HG02885 (cell line): Measurements from ENCODE around the gene SPSB1.

Experiments
- ATAC-seq: cut with Tn5 transposase; IDR thresholded peaks from one replicate; pipeline ENCODE4 v1.9.1; 2021; ENCODE audit warnings: mild to moderate bottlenecking; ENCODE audit not compliant: unreplicated experiment, poor library complexity

SPSB1 gene

DNA sequence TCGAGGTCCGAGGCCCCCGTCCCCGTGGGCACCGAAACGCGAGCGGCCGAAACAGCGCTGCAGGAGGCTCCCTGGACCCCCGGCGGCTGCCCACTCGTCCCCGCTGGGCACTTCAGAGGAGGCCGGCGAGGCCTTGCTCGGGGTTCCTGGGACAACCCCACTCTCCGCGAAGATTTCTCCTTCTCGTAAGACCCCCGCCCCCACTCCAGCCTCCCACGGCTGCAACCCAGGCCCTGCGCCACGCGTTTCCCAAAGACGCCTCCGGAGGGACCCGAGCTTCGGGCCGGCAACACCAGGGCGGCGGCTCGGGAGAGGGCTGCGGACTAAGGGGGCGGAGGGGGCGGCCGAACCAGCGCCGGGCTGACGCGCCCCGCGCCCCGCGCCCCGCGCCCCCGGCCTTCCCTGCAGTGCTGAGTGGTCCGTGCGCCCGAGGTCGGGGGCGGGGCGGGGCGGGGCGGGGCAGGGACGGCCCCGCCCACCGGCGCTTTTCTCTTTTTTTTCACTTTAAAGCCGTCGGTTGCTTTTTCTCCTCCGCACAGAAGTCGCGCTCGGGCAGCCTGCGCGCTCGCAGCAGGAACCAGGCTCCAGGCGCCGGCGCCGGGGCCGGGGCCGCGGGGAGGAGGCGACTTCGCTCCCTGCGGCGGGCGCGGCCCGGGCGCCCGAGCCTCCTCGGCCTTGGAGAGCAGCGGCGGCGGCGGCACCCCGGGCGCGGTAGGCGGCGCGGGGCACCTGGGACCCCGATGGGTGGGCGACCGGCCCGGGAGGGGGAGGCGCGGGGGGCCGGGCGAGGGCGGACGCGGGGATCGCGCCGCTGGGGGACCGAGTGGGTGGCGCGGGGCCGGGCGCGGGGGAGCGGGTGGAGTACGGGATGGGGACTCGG lies at the start of gene SPSB1:
SPSB1 (plus strand) TSS at position 534 of the 880 bp plus-strand sequence. CDS start 62,998 bp downstream, outside the sequence.
- ATAC-seq: peak; percentile 59

DNA sequence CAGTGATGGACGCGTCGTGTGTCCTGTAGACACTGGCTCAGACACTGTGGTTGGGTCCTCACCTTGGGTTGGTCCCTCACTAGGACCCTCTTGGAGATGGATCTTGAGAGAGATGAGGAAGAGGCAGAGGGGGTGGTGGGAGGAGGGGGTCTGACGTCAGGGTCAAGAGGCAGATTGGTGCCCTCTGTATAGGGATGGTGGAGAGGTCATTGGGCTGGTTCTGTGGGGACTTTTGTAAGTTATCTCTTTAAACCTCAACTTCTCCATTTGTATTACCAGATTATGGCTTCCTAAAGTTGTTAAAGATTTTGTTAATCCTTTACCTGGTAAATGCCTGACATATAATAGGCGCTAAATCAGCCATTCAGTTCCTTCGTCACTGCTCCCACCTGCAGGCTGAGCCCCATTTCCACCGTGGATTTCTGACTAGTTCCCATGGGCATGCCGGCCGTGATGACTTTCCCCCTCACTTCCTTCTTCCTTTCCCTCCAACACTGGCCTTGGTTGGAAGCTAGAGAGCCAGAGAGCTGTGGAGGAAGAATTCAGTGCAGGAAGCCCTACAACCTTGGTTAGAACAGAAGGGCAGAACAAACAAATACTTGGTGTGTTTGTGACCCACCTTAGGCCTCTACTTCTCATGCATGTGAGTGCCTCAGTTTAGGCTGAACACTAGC lies 49.5 kb upstream of the SPSB1 start:
- no peak for ATAC-seq

DNA sequence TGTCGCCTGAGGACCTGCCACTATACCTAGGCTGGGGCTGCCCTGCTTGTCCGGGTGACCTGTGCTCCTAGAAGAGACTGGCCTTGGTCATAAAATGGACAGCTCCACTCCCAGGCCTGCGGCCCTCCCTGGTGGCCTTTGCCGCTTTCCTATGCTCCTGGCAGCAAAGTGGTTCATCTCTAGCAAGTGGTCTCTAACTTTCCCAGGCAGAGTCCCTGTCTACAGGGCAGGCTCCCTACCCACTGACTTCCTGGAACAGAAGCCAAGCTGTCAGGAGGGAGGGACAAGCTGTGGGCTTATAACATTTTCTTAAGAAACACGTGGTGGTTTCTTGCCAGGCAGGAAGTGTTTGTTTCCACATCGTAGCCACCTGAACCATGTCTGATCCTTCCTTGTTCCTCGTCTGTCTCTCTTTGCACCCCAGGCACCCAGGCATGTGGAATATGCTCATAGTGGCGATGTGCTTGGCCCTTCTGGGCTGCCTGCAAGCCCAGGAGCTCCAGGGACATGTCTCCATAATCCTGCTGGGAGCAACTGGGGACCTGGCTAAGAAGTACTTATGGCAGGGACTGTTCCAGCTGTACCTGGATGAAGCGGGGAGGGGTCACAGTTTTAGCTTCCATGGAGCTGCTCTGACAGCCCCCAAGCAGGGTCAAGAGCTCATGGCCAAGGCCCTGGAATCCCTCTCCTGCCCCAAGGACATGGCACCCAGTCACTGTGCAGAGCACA lies 48.0 kb upstream of the SPSB1 start:
- ATAC-seq: no peak

DNA sequence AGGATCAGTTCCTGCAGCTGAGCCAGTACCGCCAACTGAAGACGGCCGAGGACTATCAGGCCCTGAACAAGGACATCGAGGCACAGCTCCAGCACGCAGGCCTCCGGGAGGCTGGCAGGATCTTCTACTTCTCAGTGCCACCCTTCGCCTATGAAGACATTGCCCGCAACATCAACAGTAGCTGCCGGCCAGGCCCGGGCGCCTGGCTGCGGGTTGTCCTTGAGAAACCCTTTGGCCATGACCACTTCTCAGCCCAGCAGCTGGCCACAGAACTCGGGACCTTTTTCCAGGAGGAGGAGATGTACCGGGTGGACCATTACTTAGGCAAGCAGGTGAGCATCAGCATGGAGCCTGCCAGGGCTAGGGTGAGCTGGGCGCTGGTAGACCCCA lies 47.5 kb upstream of the SPSB1 start:
- no peak for ATAC-seq

DNA sequence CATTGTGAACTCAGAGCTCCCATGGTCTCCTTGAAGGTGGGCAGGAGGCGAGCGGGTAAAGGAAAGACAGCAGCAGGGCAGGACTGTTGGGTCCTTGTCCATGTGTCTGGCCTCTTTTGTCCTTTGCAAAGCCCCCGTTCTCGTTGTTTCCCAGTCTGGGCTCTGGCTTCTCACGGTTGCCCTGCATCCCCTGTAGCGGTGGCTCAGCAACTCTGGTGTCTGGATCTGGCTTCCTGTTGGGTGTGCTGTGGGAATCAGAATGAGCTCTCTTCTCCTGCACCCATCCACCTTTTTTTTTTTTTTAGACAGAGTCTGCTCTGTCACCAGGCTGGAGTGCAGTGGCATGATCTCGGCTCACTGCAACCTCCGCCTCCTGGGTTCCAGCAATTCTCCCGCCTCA lies 47.0 kb upstream of the SPSB1 start:
- no peak for ATAC-seq

DNA sequence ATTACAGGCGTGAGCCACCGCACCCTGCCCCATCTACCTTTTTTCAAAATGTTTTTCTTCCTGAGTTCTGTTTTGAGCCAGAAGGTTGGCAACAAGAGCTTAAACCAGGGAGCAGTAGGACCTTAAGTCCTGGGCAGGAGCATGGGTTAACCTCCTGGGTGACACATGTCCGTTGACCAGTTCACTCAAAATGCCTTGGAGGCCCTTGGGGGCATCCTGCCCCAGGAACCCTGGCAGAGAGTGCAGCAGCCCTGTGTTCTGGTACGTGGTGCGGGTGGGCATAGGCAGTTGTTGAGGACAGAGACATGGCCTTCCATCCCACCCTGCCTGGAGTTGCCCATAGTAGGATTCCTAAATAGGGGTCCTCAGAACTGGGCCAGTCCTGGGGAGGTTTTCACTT lies 46.5 kb upstream of the SPSB1 start:
- no peak for ATAC-seq

DNA sequence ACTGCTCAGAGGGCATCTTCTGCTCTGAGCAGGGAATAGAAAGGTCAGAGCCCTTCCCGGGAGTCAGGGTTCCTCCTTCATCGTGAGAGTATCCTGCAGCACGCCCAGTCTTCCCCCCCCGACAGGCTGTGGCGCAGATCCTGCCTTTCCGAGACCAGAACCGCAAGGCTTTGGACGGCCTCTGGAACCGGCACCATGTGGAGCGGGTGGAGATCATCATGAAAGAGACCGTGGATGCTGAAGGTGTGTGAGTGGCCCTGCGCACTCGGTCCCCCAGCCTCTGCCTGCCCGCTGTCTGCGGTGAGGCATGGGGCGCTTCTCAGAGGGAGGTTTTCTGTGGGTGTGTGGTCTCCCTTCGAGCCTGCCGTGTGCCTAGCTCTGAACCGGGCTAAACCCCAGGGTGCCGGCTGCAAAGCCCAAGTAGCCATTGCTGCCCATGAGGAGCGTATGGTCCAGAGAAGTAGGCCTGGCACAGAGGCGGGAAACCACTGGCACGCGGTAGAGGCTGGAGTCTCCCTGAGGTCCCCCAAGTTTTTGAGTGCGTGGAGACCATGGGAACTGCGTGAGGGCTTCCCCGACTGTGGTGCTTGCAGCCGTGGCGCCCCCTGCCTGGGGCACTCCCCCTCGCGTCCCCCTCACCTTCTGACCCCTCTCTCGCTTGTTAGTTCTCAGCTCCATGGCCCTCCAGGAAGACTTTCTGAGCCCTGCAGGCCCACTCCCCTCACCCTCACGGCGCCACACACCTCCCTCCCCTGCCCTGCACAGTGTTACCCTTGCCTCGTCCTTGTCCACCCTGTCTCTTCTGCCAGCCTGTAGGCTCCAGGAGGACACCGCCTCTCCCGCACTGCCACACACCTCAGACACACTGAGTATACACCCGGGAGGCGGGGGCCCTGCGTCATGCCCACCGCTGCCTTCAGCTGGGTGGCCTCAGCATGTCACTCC lies 45.6 kb upstream of the SPSB1 start:
- ATAC-seq: no peak

DNA sequence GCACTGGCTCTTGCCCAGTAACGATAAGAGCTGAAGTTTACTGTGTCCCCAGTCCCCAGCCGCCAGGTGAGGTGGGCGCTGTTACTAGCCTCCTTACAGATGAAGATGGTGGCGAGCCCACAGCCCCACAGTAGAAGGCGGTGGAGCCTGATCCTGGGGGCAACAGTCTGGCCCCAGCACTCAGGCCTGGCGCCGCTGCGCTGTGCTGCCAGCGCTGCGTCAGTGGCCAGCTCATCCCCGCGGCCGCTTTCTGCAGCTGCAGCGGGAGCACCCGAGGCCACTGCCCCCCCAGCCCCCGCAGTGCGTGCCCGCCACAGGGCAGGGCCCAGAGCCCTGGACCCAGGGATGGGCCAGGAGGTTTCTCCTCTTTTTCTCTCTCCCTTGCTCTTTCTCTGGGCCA lies 44.8 kb upstream of the SPSB1 start:
- ATAC-seq: no peak

DNA sequence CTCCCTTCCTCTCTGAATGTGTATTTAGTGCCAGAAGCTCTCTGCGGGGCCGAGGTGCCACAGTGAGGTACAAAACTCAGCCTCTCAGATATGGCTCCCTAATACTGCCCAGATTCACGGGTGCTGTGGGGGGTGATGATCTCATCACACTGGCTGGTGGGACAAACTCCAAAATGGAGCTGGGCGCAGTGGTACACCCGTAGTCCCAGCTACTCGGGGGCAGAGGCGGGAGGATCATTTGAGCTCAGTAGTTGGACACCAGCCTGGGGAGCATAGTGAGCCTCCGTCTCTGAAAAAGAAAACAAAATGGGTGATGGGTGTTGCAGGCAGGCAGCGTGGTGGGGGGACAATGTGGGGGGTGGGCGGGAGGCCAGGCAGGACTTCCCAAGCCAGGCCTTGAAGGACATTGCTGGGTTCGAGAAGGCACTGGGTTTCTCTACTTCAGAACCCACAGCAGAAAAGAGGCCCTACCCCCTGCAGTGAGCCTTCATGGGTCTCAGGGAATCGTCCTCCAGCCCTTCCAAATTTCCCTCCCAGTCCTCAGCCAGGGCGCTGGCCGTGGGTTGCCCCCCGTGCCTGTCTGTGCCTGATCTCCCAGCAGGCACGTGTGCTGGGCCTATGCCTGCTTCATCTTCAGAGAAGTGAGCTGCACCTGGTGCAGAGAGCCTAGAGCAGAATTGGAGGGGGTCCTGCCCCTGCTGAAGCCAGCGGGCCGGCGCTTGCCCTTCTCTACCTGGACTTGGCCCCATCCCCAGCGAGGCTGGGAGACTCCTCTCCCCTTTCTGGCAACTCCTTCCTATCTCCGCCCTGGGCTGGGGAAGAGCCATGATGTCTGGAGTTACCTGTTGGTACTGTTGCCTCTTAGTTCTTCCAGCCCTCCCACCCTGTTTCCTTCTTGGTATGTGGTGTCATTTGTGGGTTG lies 44.1 kb upstream of the SPSB1 start:
- no peak for ATAC-seq

DNA sequence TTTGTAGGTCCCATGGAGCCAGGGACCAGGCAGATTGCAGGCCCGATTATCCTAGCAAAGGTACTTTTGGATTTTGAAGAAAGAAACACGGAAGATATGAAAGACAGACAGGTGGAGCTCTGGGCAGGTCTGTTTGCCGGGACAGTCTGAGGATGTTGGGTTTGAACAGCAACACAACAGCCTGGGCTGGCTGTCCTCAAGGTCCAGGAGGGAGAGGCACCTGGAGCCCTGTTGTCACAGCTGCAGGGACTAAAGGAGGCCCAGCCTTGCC lies 43.5 kb upstream of the SPSB1 start:
- no peak for ATAC-seq

DNA sequence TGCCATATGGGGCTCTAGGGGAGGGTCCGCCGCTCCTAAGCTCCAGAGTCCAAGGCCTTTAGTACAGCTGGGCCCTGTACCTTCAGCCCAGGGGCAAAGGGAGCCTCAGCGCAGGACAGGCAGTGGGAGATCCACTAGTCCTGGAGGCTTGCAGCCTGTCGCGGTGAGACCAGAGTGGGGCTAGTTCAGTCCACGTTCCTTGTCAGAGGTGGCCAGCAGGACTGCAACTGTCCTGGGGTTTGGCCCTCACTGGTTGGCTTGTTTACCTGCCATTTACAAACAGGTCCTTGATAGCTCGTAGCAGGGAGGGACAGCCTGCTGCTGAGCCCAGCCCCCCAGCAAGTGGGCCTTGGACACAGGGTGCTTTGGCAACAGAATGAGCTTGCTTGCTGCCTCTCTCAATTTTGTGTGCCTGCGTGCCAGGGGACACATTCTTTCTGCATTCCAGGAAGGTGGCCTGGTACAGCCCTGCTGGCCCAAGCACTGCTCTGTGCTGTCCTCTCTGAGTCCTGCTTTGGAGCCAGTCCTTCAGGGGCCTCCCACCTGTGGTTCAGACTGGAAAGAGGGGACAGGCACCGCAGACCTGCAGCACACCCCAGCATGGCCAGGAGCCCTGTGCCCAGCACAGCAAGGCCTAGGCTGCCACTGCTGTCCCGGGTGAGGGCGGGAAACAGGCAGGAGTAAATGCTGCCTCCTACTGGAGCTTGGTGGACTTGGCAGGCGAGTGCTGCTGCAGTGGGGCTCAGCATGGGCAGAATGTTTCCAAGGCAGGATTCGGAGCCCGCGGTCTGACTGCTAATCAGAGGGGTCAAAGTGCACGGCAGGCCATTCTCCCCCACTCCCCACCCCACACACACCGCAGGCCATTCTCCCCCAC lies 42.9 kb upstream of the SPSB1 start:
- no peak for ATAC-seq

DNA sequence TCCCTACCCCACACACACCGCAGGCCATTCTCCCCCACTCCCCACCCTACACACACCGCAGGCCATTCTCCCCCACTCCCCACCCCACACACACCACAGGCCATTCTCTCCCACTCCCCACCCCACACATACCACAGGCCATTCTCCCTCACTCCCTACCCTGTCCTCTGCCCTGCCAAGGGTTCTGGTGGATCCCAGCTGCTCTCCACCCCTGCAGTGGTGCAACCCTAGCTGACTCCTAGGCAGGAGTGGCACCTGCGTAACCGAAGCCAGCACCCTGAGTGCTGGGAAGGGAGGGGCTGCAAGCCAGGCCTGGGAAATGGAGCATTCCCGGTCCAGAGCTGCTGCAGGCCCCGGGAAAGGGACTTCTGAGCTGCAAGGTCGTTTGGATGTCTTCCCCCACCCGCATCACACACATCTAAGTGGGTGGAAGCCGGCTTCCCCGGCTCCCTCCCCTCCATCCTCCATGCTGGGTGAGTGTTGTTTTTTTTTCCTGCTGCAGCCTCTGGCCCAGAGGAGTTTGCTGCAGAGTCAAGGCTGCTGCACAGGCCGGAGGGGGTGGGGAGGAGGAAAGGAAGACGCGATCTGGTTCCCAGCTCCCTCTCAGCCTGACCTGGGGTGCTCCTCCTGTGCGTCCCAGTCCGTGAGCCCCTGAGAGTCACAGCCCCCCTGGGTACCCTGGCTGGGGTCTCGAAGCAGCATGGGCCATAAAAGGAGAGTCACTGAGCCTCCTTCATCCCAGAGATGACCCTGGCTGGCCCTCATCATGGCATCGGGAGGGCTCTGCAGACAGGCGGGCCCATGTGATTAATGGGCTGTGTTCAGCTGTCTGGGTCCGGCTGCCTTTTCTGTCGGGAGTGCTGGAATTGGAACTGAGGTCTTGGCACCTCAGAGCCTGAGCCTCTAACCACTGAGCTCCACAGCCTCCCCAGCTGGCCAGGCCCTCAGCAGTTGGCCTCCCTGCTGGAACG lies 42.0 kb upstream of the SPSB1 start:
- no peak for ATAC-seq

DNA sequence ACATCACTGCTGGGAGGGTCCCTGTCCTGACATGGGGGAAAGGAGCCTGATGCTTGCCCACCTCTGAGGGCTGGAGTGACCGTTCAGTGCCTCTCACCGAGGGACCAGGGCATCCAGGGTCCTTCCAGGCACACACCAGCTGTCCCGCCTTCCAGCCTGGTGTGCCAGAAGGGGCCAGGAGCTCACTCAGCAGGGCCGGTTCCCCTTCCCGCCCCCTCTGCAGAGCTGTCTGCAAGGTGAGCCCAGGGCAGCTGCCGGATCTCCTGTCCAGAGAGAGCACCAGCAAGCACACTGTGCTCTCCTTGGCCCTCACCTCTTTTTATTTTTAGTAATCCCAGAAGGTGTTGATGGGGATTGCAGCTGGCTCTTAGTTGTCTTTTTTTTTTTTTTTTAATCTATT lies 41.2 kb upstream of the SPSB1 start:
- ATAC-seq: no peak

DNA sequence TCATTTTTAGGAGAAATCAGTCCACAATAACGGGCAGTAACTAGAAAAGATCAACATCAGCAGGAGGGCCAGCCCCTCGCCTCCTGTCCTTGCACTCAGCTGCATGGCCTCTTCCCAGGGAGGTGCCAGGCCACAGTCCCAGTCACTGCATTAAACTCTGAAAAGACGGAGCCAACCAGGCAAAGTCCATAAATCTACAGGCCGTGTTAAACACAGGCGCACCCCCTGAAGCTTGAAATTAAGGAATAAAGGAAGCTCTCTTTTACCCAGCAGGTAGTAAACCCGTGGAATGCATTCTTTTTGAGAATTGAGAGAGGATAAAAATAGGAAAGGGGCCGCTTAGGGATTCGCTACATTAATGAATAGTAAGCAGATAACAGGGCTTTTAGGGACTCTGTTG lies 39.7 kb upstream of the SPSB1 start:
- no peak for ATAC-seq

DNA sequence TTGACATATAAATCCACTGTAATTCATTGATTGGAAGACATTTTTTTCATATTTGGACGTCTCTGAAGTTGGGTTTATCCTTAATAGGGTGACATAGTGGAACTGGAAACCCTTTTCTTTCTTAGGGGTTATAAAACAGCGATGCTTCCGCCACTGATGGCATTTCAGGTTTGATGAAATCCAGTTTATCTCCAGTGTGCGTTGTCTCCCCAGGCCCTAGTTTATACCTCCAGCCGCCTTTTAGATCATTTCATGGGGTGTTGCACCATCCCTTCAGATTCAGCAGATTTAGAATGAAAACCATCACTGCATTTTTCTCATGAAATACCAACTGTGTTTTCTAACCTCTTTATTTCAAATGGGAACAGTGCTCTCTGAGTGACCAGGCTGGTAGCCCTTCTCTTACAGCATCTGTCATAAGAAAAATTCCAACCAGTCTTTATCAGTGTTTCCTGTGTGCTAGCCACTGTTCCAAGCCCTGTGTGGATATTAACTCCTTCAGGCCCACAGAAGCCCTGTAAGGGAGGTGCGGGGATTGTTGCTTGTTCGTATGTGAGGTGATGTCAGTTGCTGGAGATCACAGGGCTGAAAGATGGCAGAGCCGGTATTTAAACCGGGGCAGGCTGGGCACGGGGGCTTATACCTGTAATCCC lies 39.1 kb upstream of the SPSB1 start:
- ATAC-seq: no peak

DNA sequence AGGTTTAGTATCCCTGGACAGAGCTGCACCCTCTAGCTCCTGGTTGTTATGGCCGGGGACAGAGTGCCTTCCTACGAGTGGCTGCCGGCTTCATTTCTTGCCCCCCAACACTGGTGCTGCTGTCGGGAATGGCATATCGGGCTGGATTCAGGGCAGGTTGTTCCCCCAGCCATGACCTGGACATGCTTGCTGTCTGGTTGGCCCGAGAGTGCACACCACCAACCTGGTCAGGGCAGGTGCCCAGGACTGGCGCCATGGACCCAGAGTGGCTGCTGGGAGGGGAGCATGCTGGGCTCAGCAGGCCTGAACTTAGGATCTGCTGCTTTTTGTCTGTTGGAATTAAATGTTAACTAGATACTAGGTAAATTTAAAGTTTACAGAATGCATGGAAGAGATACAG lies 36.4 kb upstream of the SPSB1 start:
- no peak for ATAC-seq

DNA sequence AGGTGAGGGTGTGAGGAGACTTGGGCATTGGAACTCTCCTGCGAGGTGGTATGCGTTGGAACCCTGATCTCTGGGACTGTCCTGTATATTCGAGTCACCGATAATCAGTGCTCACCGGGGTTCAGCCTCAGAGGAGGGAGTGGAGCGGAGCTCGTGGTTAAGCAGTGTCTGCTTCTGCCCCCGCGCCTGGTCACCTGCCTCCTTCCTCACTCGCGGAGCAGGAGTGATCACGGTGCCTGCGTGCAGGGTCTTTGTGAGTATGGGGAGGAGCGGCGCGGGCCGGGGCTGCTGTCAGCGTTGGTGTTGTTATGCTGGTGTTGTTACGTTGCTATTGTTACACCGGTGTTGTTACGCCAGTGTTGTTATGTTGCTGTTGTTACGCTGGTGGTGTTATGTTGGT lies 34.8 kb upstream of the SPSB1 start:
- ATAC-seq: no peak
